ENCODE results near the gene ITPR2.

GRCh38 chr12:26372866-26373265 lies 460.1 kb downstream of the ITPR2 start:
- TF ChIP-seq POLR2A (IDR thresholded peaks at IDR 0.05) (no peak), CTCF (IDR thresholded peaks at IDR 0.05) (no peak)

Measured in lower leg skin (tissue), 3 donors.